Heart right ventricle (tissue), 16 donors: ENCODE data around the gene CDC42. TPM values are rescaled to one million over a fixed set of nuclear protein-coding genes. Genes with fewer than 3 reads are reported as not detected.

Experiments used
- ATAC-seq, 8 donors: fragments of 200-7000 bp; cut with Tn5 transposase; one replicate each; pipeline ENCODE4 v1.9.1; 2020; ENCODE audit warnings: mild to moderate bottlenecking in 8 of 8, moderate library complexity in 8 of 8, moderate number of reproducible peaks in 1 of 8
- DNase-seq, 2 donors: peaks; one replicate each; pipeline ENCODE4 v3.0.0-alpha.2; 2020
- H3K27ac ChIP-seq, 10 donors: fragments of 200-600 bp; sonication (generic) in 2 of 10; one replicate each; pipeline versions ENCODE4 v1.5.0 to v1.8.0; 2020 to 2022; ENCODE audit warnings: mild to moderate bottlenecking in 3 of 10
- H3K27me3 ChIP-seq, 7 donors: fragments of 200-600 bp; one replicate each; pipeline ENCODE4 v1.8.0; 2021 to 2022; ENCODE audit warnings: mild to moderate bottlenecking in 2 of 7
- H3K36me3 ChIP-seq, 9 donors: fragments of 200-600 bp; sonication (generic) in 1 of 9; one replicate each; pipeline versions ENCODE4 v1.5.0 to v1.8.0; 2020 to 2022; ENCODE audit warnings: mild to moderate bottlenecking in 2 of 9
- H3K4me1 ChIP-seq, 9 donors: fragments of 200-600 bp; sonication (generic) in 1 of 9; one replicate each; pipeline versions ENCODE4 v1.5.0 to v1.8.0; 2020 to 2022; ENCODE audit warnings: mild to moderate bottlenecking in 4 of 9
- H3K4me3 ChIP-seq, 10 donors: fragments of 200-600 bp; sonication (generic) in 2 of 10; one replicate each; pipeline versions ENCODE4 v1.5.0 to v1.8.0; 2020 to 2022; ENCODE audit warnings: mild to moderate bottlenecking in 7 of 10, moderate library complexity in 2 of 10
- H3K9me3 ChIP-seq, 11 donors: fragments of 200-600 bp in 10 of 11; sonication (generic) in 2 of 11; one replicate each; pipeline versions ENCODE4 v1.5.0 to v1.8.0; 2013 to 2022; ENCODE audit warnings: mild to moderate bottlenecking in 2 of 11, control low read depth in 1 of 11, moderate library complexity in 1 of 11
- WGBS, 2 donors: extraction: QIAGEN DNeasy Blood & Tissue Kit; methylation state at CpG; one replicate each; pipeline ENCODE4 v1.1.7; 2013; ENCODE audit warnings: inconsistent platforms in 1 of 2; 5-methylcytosine and 5-hydroxymethylcytosine counted together
- intact Hi-C, 10 donors: fragments of 100-400 bp; cut with DNase I; formaldehyde crosslinking; loops; one replicate each; pipeline versions ENCODE4 v1.11.1 to v1.14.2; 2022
- polyA plus RNA-seq, 2 donors: library from polyadenylated mRNA; stranded (reverse); fragments of 200-250 nt; gene quantifications; one replicate each; pipeline ENCODE4 v1.2.3, GENCODE V29; 2013
- total RNA-seq, 10 donors: library from RNA; stranded (reverse); fragmentation: NEBNext Ultra II Directional in 3 of 10; extraction: Animal tissue kit (Norgen Biotek cat#: 25700) in 3 of 10; gene quantifications; one replicate each; pipeline versions ENCODE4 v1.2.1 to v1.2.4, GENCODE V29; 2021 to 2023
- TF ChIP-seq, protein P1 (sequence below), 9 donors: fragments of 200-600 bp; sonication (generic) in 2 of 9; IDR thresholded peaks; one replicate each; pipeline versions ENCODE4 v1.5.0 to v1.8.0; 2021 to 2022; ENCODE audit warnings: antibody characterized with exemption in 9 of 9, mild to moderate bottlenecking in 5 of 9, moderate library complexity in 1 of 9
- donor health status: Arrhythmogenic right ventricular cardiomyopathy.
- donor health status: ischemic (EF 13 %, LVEDD 7.1; RV severe dilation, severe dysfunction).
- donor health status: healthy with polysubstance abuse.
- donor health status: DM: no; HTN: yes; CAD: no.
- donor health status: DM: no; HTN: no; CAD: no.
- donor health status: ischemic (EF 25% LVEDD 6.9; RV normal size, moderate dysfunction).
- donor health status: ischemic (EF 25% LVEDD 5.7; RV mildly dilated, moderate dysfunction).
- donor health status: healthy.
- donor health status: DM: yes; HTN: yes; CAD: no.
- donor health status: Ischemic cardiomyopathy.
- donor health status: ischemic (EF 35%, LVEDD 5.7; RV mildly dilated, moderate dysfunction).
- donor health status: nonischemic (EF 11% LVEDD 7.7; RV severe dilation, severe dysfunction).
- donor health status: DM: yes; HTN: yes; CAD: no.
- donor health status: PGD.
- donor health status: ischemic (EF 29% LVEDD 5.4; RV normal size, mild dysfunction).
- donor health status: nonischemic (EF 23%, LVEDD 6.1; RV moderate dilation, normal function).

CDC42 gene
- total and polyA plus RNA-seq, 12 donors: 68.7 to 259 (median 168) TPM

DNA sequence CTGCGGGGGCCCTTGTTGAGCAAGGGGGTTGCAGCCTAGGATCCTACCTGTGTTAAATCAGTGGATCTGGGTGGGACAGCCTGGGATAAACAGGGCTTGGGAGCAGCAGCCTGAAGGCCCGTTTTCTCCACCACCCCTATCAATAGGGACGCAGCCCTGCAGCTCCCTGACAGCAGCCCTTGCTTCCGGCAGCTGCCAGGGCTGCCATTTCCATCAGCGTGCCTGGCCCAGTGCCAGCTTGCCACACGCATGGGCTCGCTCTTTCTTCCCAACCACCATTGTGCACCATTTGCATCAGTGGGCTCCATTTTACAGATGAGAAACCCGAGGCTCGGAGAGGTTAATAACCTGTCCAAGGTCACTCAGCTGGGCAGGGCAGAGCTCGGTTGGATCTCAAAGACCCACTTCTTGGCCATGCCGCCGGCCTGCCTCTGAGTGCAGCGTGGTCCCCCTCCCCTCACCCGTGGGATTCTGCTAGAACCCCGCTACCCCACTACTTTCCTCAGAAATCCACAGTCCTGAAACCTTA, 86.6 kb downstream of the CDC42 start:
- Histone ChIP-seq H3K4me1 (peaks cover 0 to 16% (median 8%) of the 10 kb centered on the region in 9 donors), H3K9me3 (no peaks in the 10 kb centered on the region), H3K4me3 (no peak overlapping the region), H3K27ac (no peak overlapping the region), H3K27me3 (peaks cover 0 to 62% (median 48%) of the 10 kb centered on the region in 7 donors), H3K36me3 (no peaks in the 10 kb centered on the region)
- TF ChIP-seq, protein P1, sequence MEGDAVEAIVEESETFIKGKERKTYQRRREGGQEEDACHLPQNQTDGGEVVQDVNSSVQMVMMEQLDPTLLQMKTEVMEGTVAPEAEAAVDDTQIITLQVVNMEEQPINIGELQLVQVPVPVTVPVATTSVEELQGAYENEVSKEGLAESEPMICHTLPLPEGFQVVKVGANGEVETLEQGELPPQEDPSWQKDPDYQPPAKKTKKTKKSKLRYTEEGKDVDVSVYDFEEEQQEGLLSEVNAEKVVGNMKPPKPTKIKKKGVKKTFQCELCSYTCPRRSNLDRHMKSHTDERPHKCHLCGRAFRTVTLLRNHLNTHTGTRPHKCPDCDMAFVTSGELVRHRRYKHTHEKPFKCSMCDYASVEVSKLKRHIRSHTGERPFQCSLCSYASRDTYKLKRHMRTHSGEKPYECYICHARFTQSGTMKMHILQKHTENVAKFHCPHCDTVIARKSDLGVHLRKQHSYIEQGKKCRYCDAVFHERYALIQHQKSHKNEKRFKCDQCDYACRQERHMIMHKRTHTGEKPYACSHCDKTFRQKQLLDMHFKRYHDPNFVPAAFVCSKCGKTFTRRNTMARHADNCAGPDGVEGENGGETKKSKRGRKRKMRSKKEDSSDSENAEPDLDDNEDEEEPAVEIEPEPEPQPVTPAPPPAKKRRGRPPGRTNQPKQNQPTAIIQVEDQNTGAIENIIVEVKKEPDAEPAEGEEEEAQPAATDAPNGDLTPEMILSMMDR (IDR thresholded peaks at IDR 0.05): no peak
- intact Hi-C loops: loop anchor here in 5 of 10 donors (10.0 kb wide), 4 partner anchors 136 to 506 kb away; partner anchors contain the start of gene C1QC (in 1 of the 5)
- 81 to 87% methylated on average over 15 of the region's 15 CpGs for whole genome bisulfite sequencing, 2 donors
- ATAC-seq (no peak), DNase-seq (no peak)

- 72 to 75% methylated on average over 12 of the region's 12 CpGs for WGBS, 2 donors
- no peak overlapping the region for H3K4me3 ChIP-seq
- no peak for DNase-seq
- intact Hi-C loops: loop anchor here in 5 of 10 donors (10.0 kb wide), 4 partner anchors 135 to 505 kb away; partner anchors contain the start of gene C1QC (in 1 of the 5)
- H3K36me3 ChIP-seq: no peaks in the 10 kb centered on the region
- ATAC-seq: no peak
- no peak overlapping the region for H3K27ac ChIP-seq
- H3K27me3 ChIP-seq: peaks cover 0 to 69% (median 55%) of the 10 kb centered on the region in 7 donors
- TF ChIP-seq, protein P1 (IDR thresholded peaks at IDR 0.05): no peak
- H3K9me3 ChIP-seq: no peaks in the 10 kb centered on the region
- H3K4me1 ChIP-seq: peaks cover 0 to 16% (median 8%) of the 10 kb centered on the region in 9 donors
These were observed 87.3 kb downstream of the CDC42 start for GRCh38 chr1:22139817-22140216.

Other genes starting within 250 kb of the CDC42 start
- gene LDLRAD2, start 240.4 kb upstream of the CDC42 start, total RNA-seq: under 1 TPM in 2 of 10 donors, not detected in 8; 0.05 to 0.07 TPM
- 1 to 10 TPM; 3.4 to 5.8 TPM for gene LDLRAD2, start 240.4 kb upstream of the CDC42 start, polyA plus RNA-seq
- gene HSPG2, start 115.4 kb upstream of the CDC42 start, total RNA-seq: 100 to 1,000 TPM; 249 to 508 (median 320) TPM
- gene HSPG2, start 115.4 kb upstream of the CDC42 start, polyA plus RNA-seq: 100 to 1,000 TPM; 221 to 276 TPM
- gene CELA3B, start 75.7 kb upstream of the CDC42 start, total RNA-seq: 1 to 10 TPM in 7 of 10 donors, not detected in 3; 1.1 to 2.5 (median 1.3) TPM
- gene CELA3B, start 75.7 kb upstream of the CDC42 start, polyA plus RNA-seq: under 1 TPM in 1 of 2 donors, not detected in 1; 0.13 TPM
- 1 to 10 TPM in 7 of 10 donors, not detected in 3; 2.9 to 4.6 (median 3.8) TPM for gene CELA3A, start 51.1 kb upstream of the CDC42 start, total RNA-seq
- gene CELA3A, start 51.1 kb upstream of the CDC42 start, polyA plus RNA-seq: under 1 TPM in 1 of 2 donors, not detected in 1; 0.58 TPM
- gene WNT4, start 90.4 kb downstream of the CDC42 start, total RNA-seq: under 1 TPM in 1 of 10 donors, not detected in 9; 0.16 TPM
- under 1 TPM in 1 of 2 donors, not detected in 1; 0.06 TPM for gene WNT4, start 90.4 kb downstream of the CDC42 start, polyA plus RNA-seq